HG03378 (cell line): ENCODE results near the gene PACS1.

Experiments
- ATAC-seq: cut with Tn5 transposase; IDR thresholded peaks from one replicate; pipeline ENCODE4 v1.9.1; 2021; ENCODE audit warnings: mild to moderate bottlenecking, moderate library complexity; ENCODE audit not compliant: unreplicated experiment

PACS1 gene

DNA sequence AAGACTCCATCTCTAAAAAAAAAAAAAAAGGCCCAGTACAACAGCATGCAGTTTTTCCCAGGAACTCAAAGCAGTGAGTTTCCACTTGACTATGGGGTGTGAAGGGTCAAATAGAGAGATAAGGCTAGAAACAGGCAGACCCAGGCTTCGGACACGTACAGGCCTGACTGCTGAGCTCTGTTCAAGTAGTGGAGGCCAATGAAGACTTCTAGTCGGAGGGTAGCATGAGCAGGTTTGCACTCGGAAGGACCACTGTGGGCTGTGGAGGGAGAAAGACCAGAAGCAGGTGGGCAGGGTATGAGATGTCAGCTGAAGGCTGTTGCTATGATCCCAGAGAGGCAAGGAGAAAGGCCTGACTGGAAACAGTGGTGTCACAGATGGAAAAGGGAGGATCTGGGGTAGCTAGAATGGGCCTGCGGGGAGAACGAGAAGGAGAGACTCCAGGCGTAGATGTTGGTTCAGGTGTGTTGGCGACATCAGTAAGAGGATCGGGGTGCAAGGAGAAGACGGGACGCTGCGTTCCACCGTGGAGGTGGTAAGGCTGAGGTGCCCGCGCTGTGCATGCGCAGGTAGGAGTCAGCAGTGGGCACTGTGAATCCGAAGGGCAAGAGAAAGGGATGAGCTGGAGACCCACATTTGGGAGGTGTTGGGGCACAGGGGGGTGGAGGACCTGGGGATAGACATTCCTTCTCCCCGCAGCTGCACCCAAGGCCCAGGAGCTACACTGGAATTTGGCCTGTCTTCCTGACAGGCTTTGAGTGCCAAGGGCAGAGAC lies 149.0 kb downstream of the PACS1 start:
- no peak for ATAC-seq

DNA sequence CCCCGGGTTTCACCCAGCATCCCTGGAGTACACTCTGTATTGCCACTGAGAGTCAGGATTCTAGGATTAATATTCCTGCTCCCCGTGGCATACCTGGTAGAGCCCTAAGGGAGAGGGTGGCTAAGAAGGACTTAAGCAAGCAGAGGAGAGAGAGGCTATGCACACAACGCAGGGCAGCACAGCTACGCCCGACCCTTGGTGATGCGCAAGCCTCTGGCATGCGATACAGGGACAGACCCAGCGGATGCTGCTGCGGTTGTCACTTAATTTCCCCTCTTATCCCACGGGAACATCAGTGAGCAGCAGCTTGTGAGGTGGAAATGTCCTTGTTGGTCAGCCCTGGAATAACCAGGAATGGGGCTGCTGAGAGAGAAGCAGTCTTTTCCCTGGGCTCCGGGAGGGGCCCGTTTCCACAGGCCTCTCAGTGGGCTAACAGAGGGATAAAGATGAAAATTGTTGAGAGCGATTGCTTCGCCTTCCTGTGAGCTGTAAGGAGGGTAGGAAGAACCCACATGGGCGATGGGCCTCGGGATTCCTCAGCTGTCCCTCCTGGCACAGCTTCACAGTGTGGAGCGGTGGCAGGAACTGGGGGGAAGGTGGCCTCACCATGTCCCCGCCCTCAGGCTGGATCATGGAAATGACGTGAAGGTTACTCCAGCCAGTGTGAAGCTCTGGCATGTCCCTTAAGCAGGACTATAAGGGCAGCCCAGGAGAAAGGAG lies 149.9 kb downstream of the PACS1 start:
- ATAC-seq, result no peak

DNA sequence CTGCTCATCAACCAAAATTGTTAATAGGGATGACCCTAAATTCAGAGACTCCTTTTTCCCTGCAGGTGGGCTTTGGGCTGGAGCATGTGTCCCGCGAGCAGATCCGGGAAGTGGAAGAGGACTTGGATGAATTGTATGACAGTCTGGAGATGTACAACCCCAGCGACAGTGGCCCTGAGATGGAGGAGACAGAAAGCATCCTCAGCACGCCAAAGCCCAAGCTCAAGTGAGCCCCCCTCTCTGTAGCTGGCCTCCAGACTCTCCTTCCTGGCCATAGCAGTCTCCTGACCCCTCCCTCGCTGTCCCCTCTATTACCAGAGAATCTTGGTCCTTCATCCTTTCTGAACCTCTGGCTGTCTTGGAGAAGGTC lies 150.5 kb downstream of the PACS1 start:
- ATAC-seq, result no peak

DNA sequence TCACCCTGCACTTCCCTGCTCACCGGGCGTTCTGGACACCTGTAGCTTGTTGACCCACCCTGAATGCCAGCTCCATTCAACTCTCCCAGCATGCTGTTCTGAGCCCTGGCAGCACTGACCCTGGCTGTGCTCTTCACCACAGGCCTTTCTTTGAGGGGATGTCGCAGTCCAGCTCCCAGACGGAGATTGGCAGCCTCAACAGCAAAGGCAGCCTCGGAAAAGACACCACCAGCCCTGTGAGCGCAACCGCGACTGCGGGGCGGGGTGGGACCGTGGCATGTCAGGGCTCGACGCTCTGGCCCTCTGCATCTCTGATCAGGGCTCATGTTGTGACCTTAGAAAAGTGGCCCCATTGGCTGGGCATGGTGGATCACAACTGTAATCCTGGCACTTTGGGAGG lies 150.9 kb downstream of the PACS1 start:
- ATAC-seq, result no peak

- ATAC-seq, result no peak
Measured at GRCh38 chr11:66221726-66222236, 151.7 kb downstream of the PACS1 start.

DNA sequence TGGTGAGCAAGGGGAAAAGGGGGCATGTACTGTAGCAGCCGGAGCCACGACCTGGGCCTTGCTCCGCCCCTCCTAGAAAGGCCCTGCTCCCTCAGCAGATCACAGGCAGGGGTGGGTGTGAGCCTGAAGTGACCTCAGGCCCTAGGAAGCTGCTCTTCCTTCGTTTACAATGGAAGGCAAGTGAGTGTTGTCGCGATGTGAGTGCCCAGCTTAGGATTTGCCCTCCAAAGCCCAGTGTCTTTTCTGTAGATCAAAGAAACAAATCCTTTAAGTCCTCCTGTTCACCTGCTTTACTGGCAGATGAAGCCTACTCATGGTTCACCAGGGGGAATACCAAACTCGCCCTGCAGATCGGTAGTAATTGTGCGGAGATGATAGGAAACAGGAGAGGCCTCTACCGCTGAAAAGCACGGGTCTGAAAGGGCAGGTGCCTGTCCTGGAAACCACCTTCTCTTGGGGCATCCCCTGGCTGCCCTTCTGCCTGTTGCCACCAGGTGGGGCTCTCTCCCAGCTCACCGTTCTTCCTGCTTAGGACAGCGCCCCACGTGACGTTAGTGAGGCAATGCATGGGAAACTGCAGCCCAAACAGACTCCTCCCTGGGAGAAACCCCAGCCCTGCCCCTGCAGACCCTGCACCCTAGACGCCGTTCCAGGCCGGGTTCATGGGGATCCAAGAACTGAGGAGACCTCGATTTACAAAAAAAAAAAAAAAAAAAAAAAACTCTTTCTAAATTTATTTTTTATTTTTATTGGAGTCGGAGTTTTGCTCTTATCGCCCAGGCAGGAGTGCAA lies 152.5 kb downstream of the PACS1 start:
- peak; percentile 75 for ATAC-seq

- ATAC-seq, result no peak
Measured at GRCh38 chr11:66224226-66224855, 154.3 kb downstream of the PACS1 start.

GRCh38 chr11:66225066-66225465 lies 155.0 kb downstream of the PACS1 start:
- no peak for ATAC-seq

GRCh38 chr11:66226101-66226500 lies 156.0 kb downstream of the PACS1 start:
- no peak for ATAC-seq

DNA sequence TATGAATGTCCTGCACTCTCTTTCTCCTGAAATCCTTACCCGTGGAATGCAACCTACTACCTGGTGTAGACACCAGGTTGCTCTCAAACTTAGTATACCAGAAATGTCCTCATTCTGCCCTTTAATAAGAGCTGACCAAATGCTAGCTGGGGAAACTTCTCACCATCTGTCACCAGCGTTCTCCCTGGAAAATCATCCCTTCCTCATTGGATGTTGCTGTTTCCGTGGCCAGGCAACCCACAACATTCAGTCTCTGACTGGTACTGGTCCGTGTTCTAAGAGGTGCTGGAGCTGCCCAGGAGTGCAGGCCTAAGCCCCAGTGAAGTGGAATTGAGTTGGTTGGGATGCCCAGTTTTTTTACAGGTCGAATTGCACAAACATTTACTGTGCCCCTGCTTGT lies 157.6 kb downstream of the PACS1 start:
- ATAC-seq, result no peak

GRCh38 chr11:66228521-66228920 lies 158.4 kb downstream of the PACS1 start:
- no peak for ATAC-seq

DNA sequence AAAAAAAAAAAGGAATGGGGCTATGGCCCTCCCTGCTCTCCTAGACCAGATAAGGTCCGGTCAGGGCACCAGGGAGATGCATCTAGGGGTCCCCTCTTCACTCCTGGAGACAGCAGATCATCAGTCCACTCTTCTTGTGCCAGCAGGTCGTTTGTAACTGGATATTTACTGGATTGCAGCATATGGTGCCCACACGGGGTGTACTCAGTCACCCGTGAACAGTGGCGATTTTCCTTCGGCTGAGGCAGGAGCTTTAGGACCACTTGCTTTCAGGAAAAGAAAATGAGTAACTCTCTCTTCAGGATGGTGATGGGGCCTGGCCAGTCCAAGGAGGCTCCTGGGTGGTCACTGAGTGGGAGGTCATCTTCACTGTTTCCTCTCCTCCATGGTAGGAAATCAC lies 160.1 kb downstream of the PACS1 start:
- ATAC-seq, result no peak

DNA sequence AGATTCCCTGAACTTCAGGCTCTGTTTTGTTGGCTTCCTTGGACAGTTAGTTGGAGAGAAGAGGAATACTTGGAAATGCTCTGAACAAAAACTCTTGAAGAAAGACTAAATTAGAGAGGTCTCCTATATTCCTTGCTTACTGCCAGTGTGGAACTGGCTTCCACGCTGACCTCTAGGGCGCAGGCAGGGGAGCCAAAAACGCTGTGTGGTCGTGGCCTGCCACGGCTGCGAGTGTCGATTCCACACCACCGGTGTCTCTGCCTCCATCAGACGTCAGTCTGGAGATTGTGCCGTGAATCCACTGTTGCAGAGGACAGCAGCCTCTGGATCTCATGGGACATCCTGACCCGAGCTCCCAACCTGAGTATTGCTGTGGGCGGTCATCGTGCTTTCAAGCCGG lies 160.9 kb downstream of the PACS1 start:
- no peak for ATAC-seq

GRCh38 chr11:66231561-66231960 lies 161.5 kb downstream of the PACS1 start:
- ATAC-seq, result no peak

GRCh38 chr11:66232769-66233168 lies 162.7 kb downstream of the PACS1 start:
- ATAC-seq, result no peak

- ATAC-seq, result no peak
Measured at GRCh38 chr11:66233301-66233700, 163.2 kb downstream of the PACS1 start.

DNA sequence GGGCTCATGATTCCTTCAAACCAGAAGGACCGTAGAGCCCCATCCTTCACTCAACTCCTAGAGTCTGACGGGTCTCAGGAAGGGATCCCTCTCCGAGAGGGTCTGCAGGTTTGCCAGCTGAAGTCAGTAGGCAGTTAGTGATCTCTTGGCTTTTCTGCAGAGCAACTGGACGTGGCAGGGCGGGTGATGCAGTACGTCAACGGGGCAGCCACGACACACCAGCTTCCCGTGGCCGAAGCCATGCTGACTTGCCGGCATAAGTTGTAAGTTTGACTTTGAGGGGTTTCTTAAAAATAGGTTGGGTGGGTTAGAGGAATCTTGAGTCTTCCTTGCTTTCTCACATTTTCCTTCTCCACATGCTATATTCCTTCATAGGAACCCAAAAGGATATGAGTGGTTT lies 165.1 kb downstream of the PACS1 start:
- ATAC-seq, result no peak

- no peak for ATAC-seq
Measured at GRCh38 chr11:66237867-66238266, 167.8 kb downstream of the PACS1 start.

DNA sequence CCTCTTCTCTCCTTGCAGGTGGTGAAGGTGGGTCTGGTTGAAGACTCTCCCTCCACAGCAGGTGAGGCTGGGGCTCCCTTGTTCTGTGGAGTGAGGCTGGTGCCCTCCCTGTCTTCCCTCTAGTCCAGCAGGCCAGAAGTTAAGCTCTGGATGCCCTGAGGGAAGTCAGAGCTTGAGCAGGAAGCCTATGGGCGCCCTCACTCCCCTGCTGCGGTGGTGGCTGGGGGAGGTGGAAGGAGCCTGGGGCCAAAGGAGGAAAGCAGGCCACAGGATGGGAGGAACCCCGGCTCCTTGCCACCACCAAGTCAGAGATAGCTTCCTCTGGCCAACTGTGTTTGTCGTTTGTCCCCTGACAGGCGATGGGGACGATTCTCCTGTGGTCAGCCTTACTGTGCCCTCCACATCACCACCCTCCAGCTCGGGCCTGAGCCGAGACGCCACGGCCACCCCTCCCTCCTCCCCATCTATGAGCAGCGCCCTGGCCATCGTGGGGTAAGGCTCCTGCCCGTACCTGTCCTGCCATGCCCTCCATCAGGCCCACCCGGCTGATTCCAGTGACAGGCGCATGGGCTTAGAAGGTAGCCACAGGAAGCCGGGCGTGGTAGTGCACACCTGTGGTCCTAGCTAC lies 168.8 kb downstream of the PACS1 start:
- no peak for ATAC-seq

DNA sequence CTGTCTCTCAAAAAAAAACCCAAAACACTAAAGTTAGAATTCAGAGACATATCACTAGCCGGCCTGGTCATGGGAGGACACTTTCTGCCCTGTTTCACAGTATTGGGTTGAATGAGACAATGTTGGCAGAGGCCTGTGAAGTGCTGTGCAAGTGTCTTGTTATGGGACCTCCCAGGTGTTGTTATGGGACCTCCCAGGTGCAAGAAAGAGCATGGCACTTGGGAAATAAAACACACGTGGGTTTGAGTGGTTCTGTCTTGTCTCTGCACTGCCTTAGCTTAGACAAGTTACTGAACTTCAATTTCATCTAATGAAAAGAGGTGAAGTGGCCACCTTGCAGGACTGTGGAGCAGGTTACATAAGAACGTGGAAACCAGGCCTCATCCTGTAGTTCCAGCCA lies 169.4 kb downstream of the PACS1 start:
- ATAC-seq, result no peak
